HepG2 (cell line): Measurements from ENCODE around the gene DPEP3. TPM values are rescaled to one million over a fixed set of nuclear protein-coding genes. Genes with fewer than 3 reads are reported as not detected.

ENCODE experiments used
- AGO2 ChIP-seq: fragments of 200-400 bp; formaldehyde crosslinking; optimal IDR thresholded peaks from 2 replicates; pipeline ENCODE3; 2017; ENCODE audit warnings: mild to moderate bottlenecking, low read depth, low read length, moderate library complexity
- ARID5B ChIP-seq: IDR thresholded peaks from 2 replicates; pipeline ENCODE4 v1.4.0; 2020; ENCODE audit warnings: mild to moderate bottlenecking, missing genetic modification reagents
- ESRRA ChIP-seq: sonication (generic); formaldehyde crosslinking; IDR thresholded peaks from 2 replicates; pipeline ENCODE4 v1.5.1; 2020; ENCODE audit warnings: mild to moderate bottlenecking, low read depth, missing genetic modification reagents
- HES4 ChIP-seq: sonication (generic); formaldehyde crosslinking; IDR thresholded peaks from 2 replicates; pipeline ENCODE4 v1.9.0; 2021; ENCODE audit warnings: mild to moderate bottlenecking, missing genetic modification reagents, borderline replicate concordance
- KLF9 ChIP-seq: IDR thresholded peaks from 2 replicates; pipeline ENCODE4 v1.6.1; 2016; ENCODE audit warnings: low read depth
- MYC ChIP-seq: sonication (generic); formaldehyde crosslinking; IDR thresholded peaks from 2 replicates; pipeline ENCODE4 v1.9.0; 2021; ENCODE audit warnings: missing genetic modification reagents, borderline replicate concordance
- NFE2L2 ChIP-seq: fragments of 150-350 bp; IDR thresholded peaks from 2 replicates; pipeline ENCODE4 v1.6.1; 2014; ENCODE audit warnings: low read length
- NPAS2 ChIP-seq: sonication (generic); formaldehyde crosslinking; IDR thresholded peaks from 2 replicates; pipeline ENCODE4 v1.8.0; 2022; ENCODE audit warnings: mild to moderate bottlenecking, missing genetic modification reagents, borderline replicate concordance
- POLR2G ChIP-seq: fragments of 200-400 bp; formaldehyde crosslinking; IDR thresholded peaks from 2 replicates; pipeline ENCODE4 v1.6.1; 2018; ENCODE audit warnings: mild to moderate bottlenecking, low read depth, low read length, moderate library complexity
- SALL1 ChIP-seq: sonication (generic); formaldehyde crosslinking; IDR thresholded peaks from 2 replicates; pipeline ENCODE4 v1.8.0; 2022; ENCODE audit warnings: mild to moderate bottlenecking, missing genetic modification reagents
- SCMH1 ChIP-seq: sonication (generic); formaldehyde crosslinking; IDR thresholded peaks from 2 replicates; pipeline ENCODE4 v1.9.0; 2021; ENCODE audit warnings: missing genetic modification reagents, mild to moderate bottlenecking, borderline replicate concordance
- SSRP1 ChIP-seq: IDR thresholded peaks from 2 replicates; pipeline ENCODE4 v1.6.1; 2016; ENCODE audit warnings: control low read depth
- XRCC5 ChIP-seq: fragments of 200-400 bp; formaldehyde crosslinking; optimal IDR thresholded peaks from 2 replicates; pipeline ENCODE3; 2017; ENCODE audit warnings: mild to moderate bottlenecking, low read length
- ZNF501 ChIP-seq: sonication (generic); formaldehyde crosslinking; IDR thresholded peaks from 2 replicates; pipeline ENCODE4 v1.5.1; 2020; ENCODE audit warnings: mild to moderate bottlenecking, moderate library complexity, missing genetic modification reagents
- ZNF572 ChIP-seq: sonication (generic); formaldehyde crosslinking; IDR thresholded peaks from 2 replicates; pipeline ENCODE4 v1.5.1; 2020; ENCODE audit warnings: mild to moderate bottlenecking, missing genetic modification reagents
- ZNF687 ChIP-seq: sonication (generic); formaldehyde crosslinking; IDR thresholded peaks from 2 replicates; pipeline ENCODE4 v1.5.1; 2020; ENCODE audit warnings: mild to moderate bottlenecking, missing genetic modification reagents, moderate library complexity
- ZNF75D ChIP-seq: sonication (generic); formaldehyde crosslinking; IDR thresholded peaks from 2 replicates; pipeline ENCODE4 v1.8.1; 2023; ENCODE audit warnings: missing genetic modification reagents, mild to moderate bottlenecking, borderline replicate concordance
- ZXDC ChIP-seq: sonication (generic); formaldehyde crosslinking; IDR thresholded peaks from 2 replicates; pipeline ENCODE4 v1.5.0; 2020; ENCODE audit warnings: mild to moderate bottlenecking, missing genetic modification reagents
- polyA plus RNA-seq, 8 experiments: library from polyadenylated mRNA; depleted of rRNA in 3 of 8; stranded (reverse) in 7 of 8; unstranded in 1 of 8; fragments of >200 nt; fragmentation: Illumina TruSeq in 4 of 8; extraction: Trizol in 4 of 8; gene quantifications; 2 replicates each; pipeline versions ENCODE4 v1.2.1 to v1.2.3, GENCODE V29; 2011 to 2016; ENCODE audit warnings: low read depth in 4 of 8, missing spikeins in 1 of 8, mixed read lengths in 1 of 8; ENCODE audit not compliant: insufficient read depth in 1 of 8
- total RNA-seq, 5 experiments: library from RNA; depleted of rRNA; stranded (reverse); fragments of >200 nt; fragmentation: Illumina TruSeq; extraction: Trizol; gene quantifications; 2 replicates each; pipeline ENCODE4 v1.2.3, GENCODE V29; 2016; ENCODE audit warnings: low read depth in 1 of 5

Gene DPEP3
- total and polyA plus RNA-seq, 2 of the 13 experiments (the other 11 are each of a cell fraction or from before 2014, with no cell fraction given) = not detected

- TF ChIP-seq ARID5B (CRISPR knock-in tag) (no peak), SALL1 (CRISPR knock-in tag) (peak; percentile 41), KLF9 (CRISPR knock-in tag) (no peak), NPAS2 (CRISPR knock-in tag) (no peak), AGO2 (peak; percentile 48), SSRP1 (CRISPR knock-in tag) (peak; percentile 81; the same call in 1 of the 2 replicates), ZNF572 (CRISPR knock-in tag) (peak; percentile 61; the same call in 1 of the 2 replicates), MYC (CRISPR knock-in tag) (0 out of 2 replicates have a peak, but pooled peaks have one; percentile 17), ESRRA (CRISPR knock-in tag) (no peak), SCMH1 (CRISPR knock-in tag) (no peak), ZNF75D (no peak), NFE2L2 (no peak), XRCC5 (no peak), POLR2G (peak; percentile 35; the same call in 1 of the 2 replicates), HES4 (CRISPR knock-in tag) (no peak), ZXDC (CRISPR knock-in tag) (0 out of 2 replicates have a peak, but pooled peaks have one; percentile 31), ZNF501 (peak; percentile 19; the same call in 1 of the 2 replicates), ZNF687 (CRISPR knock-in tag) (peak; percentile 76)
- TF ChIP-seq, all 625 proteins: peak for 18
Observed at GRCh38 chr16:67954421-67955196, 25.7 kb downstream of the DPEP3 start (continued).
